ENCODE measurements around the gene ENTPD1.

- TF ChIP-seq CTCF (IDR thresholded peaks at IDR 0.05; ENCODE audit: insufficient read depth, low read length, poor library complexity, severe bottlenecking) = no peak
- TF ChIP-seq EZH2phosphoT487 (conservative IDR thresholded peaks at IDR 0.05; ENCODE audit: low read length) = no peak
Measured at GRCh38 chr10:95706573-95706972, 49.4 kb upstream of the ENTPD1 start.

Measured in SU-DHL-6 (cell line).